A549 (cell line): ENCODE data around the gene SHANK3.

Experiments
- BHLHE40 ChIP-seq: IDR thresholded peaks from 2 replicates; pipeline ENCODE4 v1.6.1; 2012; ENCODE audit warnings: low read depth, low read length, inconsistent platforms
- CHD2 ChIP-seq: fragments of 150-350 bp; IDR thresholded peaks from 2 replicates; pipeline ENCODE4 v1.6.1; 2014; ENCODE audit warnings: low read length; ENCODE audit not compliant: partially characterized antibody
- CHD4 ChIP-seq: fragments of 200-600 bp; sonication (generic); IDR thresholded peaks from 2 replicates; pipeline ENCODE4 v1.6.1; 2016; ENCODE audit warnings: antibody characterized with exemption, mild to moderate bottlenecking, borderline replicate concordance
- EP300 ChIP-seq, 2 experiments: fragments of >200 bp; sonication (Bioruptor Twin); formaldehyde crosslinking; IDR thresholded peaks; 2 replicates in 1 of 2; 3 replicates in 1 of 2; pipeline ENCODE4 v1.6.1; 2016 to 2017
- JUN ChIP-seq, 2 experiments: fragments of >200 bp; sonication (Bioruptor Twin); formaldehyde crosslinking; IDR thresholded peaks; 2 replicates in 1 of 2; 3 replicates in 1 of 2; pipeline ENCODE4 v1.6.1; 2016 to 2017
- POLR2A ChIP-seq: IDR thresholded peaks from 2 replicates; pipeline ENCODE4 v1.6.1; 2012; ENCODE audit warnings: mild to moderate bottlenecking, low read length
- ZC3H11A ChIP-seq: fragments of 450-650 bp; IDR thresholded peaks from 2 replicates; pipeline ENCODE4 v1.6.1; 2014; ENCODE audit warnings: antibody characterized with exemption, mild to moderate bottlenecking
- TF ChIP-seq, protein P1 (sequence below): IDR thresholded peaks from 2 replicates; pipeline ENCODE4 v1.6.1; 2012
- TF ChIP-seq, protein P2 (sequence below): fragments of >200 bp; sonication (Bioruptor Twin); formaldehyde crosslinking; IDR thresholded peaks from 3 replicates; pipeline ENCODE4 v1.5.1; 2016
- TF ChIP-seq, protein P3 (sequence below): fragments of 200-600 bp; sonication (generic); IDR thresholded peaks from 2 replicates; pipeline ENCODE4 v1.6.1; 2016; ENCODE audit warnings: antibody characterized with exemption, mild to moderate bottlenecking, moderate library complexity
- TF ChIP-seq, protein P4 (sequence below): fragments of 450-650 bp; IDR thresholded peaks from 2 replicates; pipeline ENCODE4 v1.6.1; 2014; ENCODE audit warnings: antibody characterized with exemption

DNA sequence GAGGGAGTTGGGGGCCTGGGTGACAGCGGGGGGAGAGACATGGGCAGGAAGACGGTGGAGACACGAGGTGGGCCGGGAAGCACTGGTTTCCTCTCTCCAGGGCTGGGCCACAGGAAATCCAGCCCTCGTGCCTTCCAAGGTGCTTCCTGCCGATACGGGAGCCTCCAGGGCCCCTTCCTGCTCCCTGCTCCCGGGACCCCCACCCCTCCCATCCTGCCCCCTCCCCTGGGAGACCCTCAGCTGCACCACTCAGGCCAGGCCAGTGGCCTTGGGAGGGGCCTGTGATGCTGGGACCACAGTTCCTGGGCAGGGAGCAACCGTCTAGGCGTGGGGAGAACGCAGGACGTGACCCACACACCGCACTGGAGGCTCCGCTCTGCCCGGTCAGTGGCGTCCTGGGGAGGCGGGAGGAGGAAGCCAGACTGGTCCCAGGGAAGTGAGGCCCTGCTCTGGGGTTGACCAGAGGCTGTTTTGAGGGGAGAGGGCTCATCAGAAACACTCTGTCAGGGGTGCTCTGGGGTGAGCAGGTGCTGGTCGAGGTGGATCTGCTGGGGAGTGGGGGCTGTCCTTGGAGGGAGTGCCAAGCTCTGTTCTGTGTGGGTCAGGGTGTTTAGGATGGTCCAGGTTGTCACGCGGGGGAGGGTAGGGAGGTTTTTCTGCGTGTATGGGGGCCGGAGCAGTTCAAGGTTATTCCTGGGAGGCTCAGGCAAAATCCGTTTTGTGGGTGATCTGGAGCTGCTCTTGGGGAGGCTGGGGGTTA, at the start of gene SHANK3:
- TF ChIP-seq, protein P1, sequence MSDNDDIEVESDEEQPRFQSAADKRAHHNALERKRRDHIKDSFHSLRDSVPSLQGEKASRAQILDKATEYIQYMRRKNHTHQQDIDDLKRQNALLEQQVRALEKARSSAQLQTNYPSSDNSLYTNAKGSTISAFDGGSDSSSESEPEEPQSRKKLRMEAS: no peak
- TF ChIP-seq, protein P2, sequence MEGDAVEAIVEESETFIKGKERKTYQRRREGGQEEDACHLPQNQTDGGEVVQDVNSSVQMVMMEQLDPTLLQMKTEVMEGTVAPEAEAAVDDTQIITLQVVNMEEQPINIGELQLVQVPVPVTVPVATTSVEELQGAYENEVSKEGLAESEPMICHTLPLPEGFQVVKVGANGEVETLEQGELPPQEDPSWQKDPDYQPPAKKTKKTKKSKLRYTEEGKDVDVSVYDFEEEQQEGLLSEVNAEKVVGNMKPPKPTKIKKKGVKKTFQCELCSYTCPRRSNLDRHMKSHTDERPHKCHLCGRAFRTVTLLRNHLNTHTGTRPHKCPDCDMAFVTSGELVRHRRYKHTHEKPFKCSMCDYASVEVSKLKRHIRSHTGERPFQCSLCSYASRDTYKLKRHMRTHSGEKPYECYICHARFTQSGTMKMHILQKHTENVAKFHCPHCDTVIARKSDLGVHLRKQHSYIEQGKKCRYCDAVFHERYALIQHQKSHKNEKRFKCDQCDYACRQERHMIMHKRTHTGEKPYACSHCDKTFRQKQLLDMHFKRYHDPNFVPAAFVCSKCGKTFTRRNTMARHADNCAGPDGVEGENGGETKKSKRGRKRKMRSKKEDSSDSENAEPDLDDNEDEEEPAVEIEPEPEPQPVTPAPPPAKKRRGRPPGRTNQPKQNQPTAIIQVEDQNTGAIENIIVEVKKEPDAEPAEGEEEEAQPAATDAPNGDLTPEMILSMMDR: no peak
- no peak for TF ChIP-seq POLR2A
- no peak for TF ChIP-seq BHLHE40
- no peak for TF ChIP-seq CHD4
- no peak for TF ChIP-seq EP300 (IDR thresholded peaks at IDR 0.05)
- TF ChIP-seq, protein P3, sequence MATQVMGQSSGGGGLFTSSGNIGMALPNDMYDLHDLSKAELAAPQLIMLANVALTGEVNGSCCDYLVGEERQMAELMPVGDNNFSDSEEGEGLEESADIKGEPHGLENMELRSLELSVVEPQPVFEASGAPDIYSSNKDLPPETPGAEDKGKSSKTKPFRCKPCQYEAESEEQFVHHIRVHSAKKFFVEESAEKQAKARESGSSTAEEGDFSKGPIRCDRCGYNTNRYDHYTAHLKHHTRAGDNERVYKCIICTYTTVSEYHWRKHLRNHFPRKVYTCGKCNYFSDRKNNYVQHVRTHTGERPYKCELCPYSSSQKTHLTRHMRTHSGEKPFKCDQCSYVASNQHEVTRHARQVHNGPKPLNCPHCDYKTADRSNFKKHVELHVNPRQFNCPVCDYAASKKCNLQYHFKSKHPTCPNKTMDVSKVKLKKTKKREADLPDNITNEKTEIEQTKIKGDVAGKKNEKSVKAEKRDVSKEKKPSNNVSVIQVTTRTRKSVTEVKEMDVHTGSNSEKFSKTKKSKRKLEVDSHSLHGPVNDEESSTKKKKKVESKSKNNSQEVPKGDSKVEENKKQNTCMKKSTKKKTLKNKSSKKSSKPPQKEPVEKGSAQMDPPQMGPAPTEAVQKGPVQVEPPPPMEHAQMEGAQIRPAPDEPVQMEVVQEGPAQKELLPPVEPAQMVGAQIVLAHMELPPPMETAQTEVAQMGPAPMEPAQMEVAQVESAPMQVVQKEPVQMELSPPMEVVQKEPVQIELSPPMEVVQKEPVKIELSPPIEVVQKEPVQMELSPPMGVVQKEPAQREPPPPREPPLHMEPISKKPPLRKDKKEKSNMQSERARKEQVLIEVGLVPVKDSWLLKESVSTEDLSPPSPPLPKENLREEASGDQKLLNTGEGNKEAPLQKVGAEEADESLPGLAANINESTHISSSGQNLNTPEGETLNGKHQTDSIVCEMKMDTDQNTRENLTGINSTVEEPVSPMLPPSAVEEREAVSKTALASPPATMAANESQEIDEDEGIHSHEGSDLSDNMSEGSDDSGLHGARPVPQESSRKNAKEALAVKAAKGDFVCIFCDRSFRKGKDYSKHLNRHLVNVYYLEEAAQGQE: no peak
- TF ChIP-seq JUN (IDR thresholded peaks at IDR 0.05): no peak
- TF ChIP-seq CHD2: no peak
- TF ChIP-seq, protein P4, sequence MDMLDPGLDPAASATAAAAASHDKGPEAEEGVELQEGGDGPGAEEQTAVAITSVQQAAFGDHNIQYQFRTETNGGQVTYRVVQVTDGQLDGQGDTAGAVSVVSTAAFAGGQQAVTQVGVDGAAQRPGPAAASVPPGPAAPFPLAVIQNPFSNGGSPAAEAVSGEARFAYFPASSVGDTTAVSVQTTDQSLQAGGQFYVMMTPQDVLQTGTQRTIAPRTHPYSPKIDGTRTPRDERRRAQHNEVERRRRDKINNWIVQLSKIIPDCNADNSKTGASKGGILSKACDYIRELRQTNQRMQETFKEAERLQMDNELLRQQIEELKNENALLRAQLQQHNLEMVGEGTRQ: no peak
- no peak for TF ChIP-seq ZC3H11A
